ENCODE data around the gene DIPK1C.

DIPK1C gene

GRCh38 chr18:74389171-74389927, 67.8 kb downstream of the DIPK1C start:
- TF ChIP-seq EZH2phosphoT487 (conservative IDR thresholded peaks at IDR 0.05; ENCODE audit: low read length) = no peak
- TF ChIP-seq, protein P1, sequence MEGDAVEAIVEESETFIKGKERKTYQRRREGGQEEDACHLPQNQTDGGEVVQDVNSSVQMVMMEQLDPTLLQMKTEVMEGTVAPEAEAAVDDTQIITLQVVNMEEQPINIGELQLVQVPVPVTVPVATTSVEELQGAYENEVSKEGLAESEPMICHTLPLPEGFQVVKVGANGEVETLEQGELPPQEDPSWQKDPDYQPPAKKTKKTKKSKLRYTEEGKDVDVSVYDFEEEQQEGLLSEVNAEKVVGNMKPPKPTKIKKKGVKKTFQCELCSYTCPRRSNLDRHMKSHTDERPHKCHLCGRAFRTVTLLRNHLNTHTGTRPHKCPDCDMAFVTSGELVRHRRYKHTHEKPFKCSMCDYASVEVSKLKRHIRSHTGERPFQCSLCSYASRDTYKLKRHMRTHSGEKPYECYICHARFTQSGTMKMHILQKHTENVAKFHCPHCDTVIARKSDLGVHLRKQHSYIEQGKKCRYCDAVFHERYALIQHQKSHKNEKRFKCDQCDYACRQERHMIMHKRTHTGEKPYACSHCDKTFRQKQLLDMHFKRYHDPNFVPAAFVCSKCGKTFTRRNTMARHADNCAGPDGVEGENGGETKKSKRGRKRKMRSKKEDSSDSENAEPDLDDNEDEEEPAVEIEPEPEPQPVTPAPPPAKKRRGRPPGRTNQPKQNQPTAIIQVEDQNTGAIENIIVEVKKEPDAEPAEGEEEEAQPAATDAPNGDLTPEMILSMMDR (IDR thresholded peaks at IDR 0.05; ENCODE audit: insufficient read depth, low read length, poor library complexity, severe bottlenecking) = no peak
- Histone ChIP-seq H3K9me3 (ENCODE audit: insufficient read depth, low read length) (no peaks in the 10 kb centered on the region), H3K4me3 (ENCODE audit: insufficient read depth, low read length, poor library complexity, severe bottlenecking) (no peak overlapping the region), H3K27ac (ENCODE audit: low read depth, low read length) (no peak overlapping the region), H3K4me2 (ENCODE audit: low read depth, low read length, poor library complexity, severe bottlenecking) (no peak overlapping the region), H3K36me3 (ENCODE audit: low read length) (no peaks in the 10 kb centered on the region), H3K9me2 (replicated peaks; ENCODE audit: insufficient read depth, low read length) (no peaks in the 10 kb centered on the region), H4K20me1 (ENCODE audit: low read depth, low read length) (no peaks in the 10 kb centered on the region), H3F3A (ENCODE audit: insufficient read depth) (no peaks in the 10 kb centered on the region), H3K27me3 (ENCODE audit: low read length) (no peaks in the 10 kb centered on the region), H3K79me2 (ENCODE audit: insufficient read depth, low read length) (no peaks in the 10 kb centered on the region), H2AFZ (ENCODE audit: low read depth, low read length, severe bottlenecking) (no peak overlapping the region), H3K9ac (ENCODE audit: low read length) (no peak overlapping the region)

DNA sequence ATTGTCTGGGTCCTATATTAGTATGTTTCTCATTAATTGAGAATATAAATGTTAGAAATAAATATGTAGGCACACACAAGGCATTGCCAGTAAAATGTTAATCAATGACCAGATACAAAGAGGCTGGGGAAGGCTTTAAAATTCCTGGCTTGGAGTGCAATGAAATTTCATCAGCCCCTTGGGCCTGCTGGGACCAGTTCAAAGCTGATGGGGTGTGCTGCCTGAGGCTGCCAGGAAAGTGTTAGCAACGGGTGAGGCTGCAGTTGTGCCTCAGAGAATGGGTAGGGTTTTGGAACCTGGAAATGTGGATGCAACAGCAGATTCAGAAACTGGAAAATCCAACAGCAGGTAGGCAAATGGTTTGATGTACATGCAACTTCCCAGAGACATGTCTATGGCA, 68.9 kb downstream of the DIPK1C start:
- no peaks in the 10 kb centered on the region for H3K9me3 ChIP-seq (ENCODE audit: insufficient read depth, low read length)
- TF ChIP-seq, protein P1 (IDR thresholded peaks at IDR 0.05; ENCODE audit: insufficient read depth, low read length, poor library complexity, severe bottlenecking) = no peak
- no peak overlapping the region for H3K9ac ChIP-seq (ENCODE audit: low read length)
- H3K36me3 ChIP-seq (ENCODE audit: low read length) = no peaks in the 10 kb centered on the region
- no peak overlapping the region for H3K4me2 ChIP-seq (ENCODE audit: low read depth, low read length, poor library complexity, severe bottlenecking)
- H3K27ac ChIP-seq (ENCODE audit: low read depth, low read length) = no peak overlapping the region
- no peaks in the 10 kb centered on the region for H3F3A ChIP-seq (ENCODE audit: insufficient read depth)
- H4K20me1 ChIP-seq (ENCODE audit: low read depth, low read length) = no peaks in the 10 kb centered on the region
- no peaks in the 10 kb centered on the region for H3K9me2 ChIP-seq (replicated peaks; ENCODE audit: insufficient read depth, low read length)
- H3K79me2 ChIP-seq (ENCODE audit: insufficient read depth, low read length) = no peaks in the 10 kb centered on the region
- no peak overlapping the region for H2AFZ ChIP-seq (ENCODE audit: low read depth, low read length, severe bottlenecking)
- no peak overlapping the region for H3K4me3 ChIP-seq (ENCODE audit: insufficient read depth, low read length, poor library complexity, severe bottlenecking)
- no peaks in the 10 kb centered on the region for H3K27me3 ChIP-seq (ENCODE audit: low read length)

DNA sequence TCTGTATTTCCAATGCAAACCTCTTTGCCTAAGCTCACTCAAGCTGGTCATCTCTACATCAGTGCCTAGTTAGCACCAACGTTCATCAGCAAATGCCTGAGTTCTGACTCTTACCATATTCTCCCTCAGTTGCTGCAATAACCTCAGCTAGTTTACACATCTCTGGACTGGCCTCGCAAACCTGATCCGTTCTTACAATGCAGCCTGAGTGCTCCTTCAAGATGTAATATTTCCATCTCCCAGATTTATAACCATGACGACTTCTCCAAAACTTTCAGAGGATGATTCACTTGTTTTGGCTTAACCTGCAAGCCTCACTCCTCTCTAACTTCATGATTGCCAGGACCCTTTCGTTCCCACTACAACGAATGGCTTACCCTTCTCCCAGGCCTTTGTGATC, 69.7 kb downstream of the DIPK1C start:
- Histone ChIP-seq H3K9me3 (ENCODE audit: insufficient read depth, low read length) (no peaks in the 10 kb centered on the region), H3K4me3 (ENCODE audit: insufficient read depth, low read length, poor library complexity, severe bottlenecking) (no peak overlapping the region), H3K4me2 (ENCODE audit: low read depth, low read length, poor library complexity, severe bottlenecking) (no peak overlapping the region), H3F3A (ENCODE audit: insufficient read depth) (no peaks in the 10 kb centered on the region), H3K27me3 (ENCODE audit: low read length) (no peaks in the 10 kb centered on the region), H4K20me1 (ENCODE audit: low read depth, low read length) (no peaks in the 10 kb centered on the region), H3K9ac (ENCODE audit: low read length) (no peak overlapping the region), H3K79me2 (ENCODE audit: insufficient read depth, low read length) (no peaks in the 10 kb centered on the region), H3K9me2 (replicated peaks; ENCODE audit: insufficient read depth, low read length) (no peaks in the 10 kb centered on the region), H3K36me3 (ENCODE audit: low read length) (no peaks in the 10 kb centered on the region), H2AFZ (ENCODE audit: low read depth, low read length, severe bottlenecking) (no peak overlapping the region), H3K27ac (ENCODE audit: low read depth, low read length) (no peak overlapping the region)
- TF ChIP-seq, protein P1 (IDR thresholded peaks at IDR 0.05; ENCODE audit: insufficient read depth, low read length, poor library complexity, severe bottlenecking) = no peak
- no peak for TF ChIP-seq EZH2phosphoT487 (conservative IDR thresholded peaks at IDR 0.05; ENCODE audit: low read length)

Data from SU-DHL-6 (cell line).